OCI-LY1 (cell line): Measurements from ENCODE around the gene ESR2.

Source experiments
- H2AFZ ChIP-seq: fragments of 200-600 bp; sonication (generic), shearing (Covaris generic); 2 replicates; pipeline ENCODE4 v1.6.0; 2014; ENCODE audit warnings: antibody characterized with exemption, mild to moderate bottlenecking, low read length
- H3F3A ChIP-seq: fragments of 200-600 bp; sonication (generic), shearing (Covaris generic); 2 replicates; pipeline ENCODE4 v1.6.0; 2014; ENCODE audit warnings: mild to moderate bottlenecking, antibody characterized with exemption, low read length, moderate library complexity; ENCODE audit not compliant: insufficient read depth
- H3K27ac ChIP-seq: fragments of 200-600 bp; sonication (generic); 2 replicates; pipeline ENCODE4 v1.5.1; 2014; ENCODE audit warnings: low read length, mixed run types, mild to moderate bottlenecking, low read depth; ENCODE audit not compliant: poor library complexity, severe bottlenecking
- H3K27me3 ChIP-seq: fragments of 200-600 bp; sonication (generic); 2 replicates; pipeline ENCODE4 v1.6.0; 2014; ENCODE audit warnings: antibody characterized with exemption, mild to moderate bottlenecking, low read length, moderate library complexity; ENCODE audit not compliant: insufficient read depth
- H3K36me3 ChIP-seq: fragments of 200-600 bp; sonication (generic); 2 replicates; pipeline ENCODE4 v1.6.1; 2014; ENCODE audit warnings: mild to moderate bottlenecking, antibody characterized with exemption, low read length, moderate library complexity, mixed read lengths; ENCODE audit not compliant: insufficient read depth
- H3K4me1 ChIP-seq: fragments of 200-600 bp; sonication (generic); 2 replicates; pipeline ENCODE4 v1.5.1; 2014; ENCODE audit warnings: mild to moderate bottlenecking, low read length, moderate library complexity; ENCODE audit not compliant: insufficient read depth, severe bottlenecking
- H3K4me2 ChIP-seq: fragments of 200-600 bp; sonication (generic), shearing (Covaris generic); 2 replicates; pipeline ENCODE4 v1.6.1; 2014; ENCODE audit warnings: low read length
- H3K4me3 ChIP-seq: fragments of 200-600 bp; sonication (generic); 2 replicates; pipeline ENCODE4 v1.5.1; 2014; ENCODE audit warnings: low read length, low read depth, mild to moderate bottlenecking, mixed read lengths; ENCODE audit not compliant: poor library complexity, severe bottlenecking
- H3K79me2 ChIP-seq: fragments of 200-600 bp; shearing (Covaris generic); 2 replicates; pipeline ENCODE4 v1.6.1; 2016; ENCODE audit warnings: mixed run types, low read length, mixed read lengths; ENCODE audit not compliant: insufficient read depth
- H3K9ac ChIP-seq: fragments of 200-600 bp; sonication (generic), shearing (Covaris generic); 2 replicates; pipeline ENCODE4 v1.6.1; 2014; ENCODE audit warnings: mild to moderate bottlenecking, low read length, mixed read lengths
- H3K9me2 ChIP-seq: fragments of 200-600 bp; sonication (generic), shearing (Covaris generic); 2 replicates; pipeline ENCODE4 v1.6.1; 2014; ENCODE audit warnings: low read depth, mild to moderate bottlenecking, low read length, mixed read lengths
- H3K9me3 ChIP-seq: fragments of 200-600 bp; shearing (Covaris generic); 2 replicates; pipeline ENCODE4 v1.6.1; 2014; ENCODE audit warnings: low read length, mixed read lengths
- H4K20me1 ChIP-seq: fragments of 200-600 bp; sonication (generic), shearing (Covaris generic); 2 replicates; pipeline ENCODE4 v1.6.0; 2016; ENCODE audit warnings: mild to moderate bottlenecking, low read length; ENCODE audit not compliant: insufficient read depth
- EZH2 ChIP-seq: fragments of 200-600 bp; sonication (generic), shearing (Covaris generic); IDR thresholded peaks from 2 replicates; pipeline ENCODE4 v1.8.0; 2017; ENCODE audit warnings: borderline replicate concordance, mixed run types, mild to moderate bottlenecking, antibody characterized with exemption, low read length, moderate library complexity, mixed read lengths
- TF ChIP-seq, protein P1 (sequence below): fragments of 200-600 bp; sonication (generic), shearing (Covaris generic); IDR thresholded peaks from 2 replicates; pipeline ENCODE4 v1.5.1; 2017; ENCODE audit warnings: mild to moderate bottlenecking, antibody characterized with exemption, low read length, moderate library complexity, mixed read lengths

ESR2 gene

DNA sequence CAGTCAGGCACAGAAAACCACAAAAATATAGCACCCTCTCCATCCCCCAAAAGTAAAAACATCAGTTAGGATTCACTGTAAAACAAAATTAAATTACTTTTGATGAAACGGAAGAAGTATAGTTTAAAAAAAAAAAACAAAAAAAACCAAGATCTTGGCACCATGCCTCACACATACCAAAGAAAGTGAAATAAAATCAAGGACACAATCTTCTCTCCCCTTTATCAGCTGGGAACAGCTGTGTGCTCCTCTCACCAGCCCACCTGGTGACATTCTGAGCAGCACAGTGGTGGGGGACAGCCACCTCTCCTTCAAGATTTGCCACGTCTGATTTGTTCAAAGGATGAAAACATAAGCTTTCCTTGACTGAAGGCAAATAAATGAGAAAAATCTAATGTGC is 55.5 kb downstream of the ESR2 start:
- Histone ChIP-seq H3K9me3 (0 out of 2 replicates have a peak, but pooled peaks cover 6% of the 10 kb centered on the region), H3F3A (peaks cover 3% of the 10 kb centered on the region; the same call in 1 of the 2 replicates), H3K9ac (peak overlapping the region; percentile 8; the same call in 1 of the 2 replicates), H3K36me3 (peaks cover 14% of the 10 kb centered on the region), H4K20me1 (no peaks in the 10 kb centered on the region), H3K9me2 (no peaks in the 10 kb centered on the region), H3K4me2 (no peak overlapping the region; the same call in 1 of the 2 replicates), H2AFZ (no peak overlapping the region), H3K79me2 (peaks cover 12% of the 10 kb centered on the region), H3K4me1 (peaks cover 57% of the 10 kb centered on the region), H3K27me3 (no peaks in the 10 kb centered on the region), H3K4me3 (no peak overlapping the region), H3K27ac (peak overlapping the region; percentile 99)
- no peak for TF ChIP-seq EZH2
- TF ChIP-seq, protein P1, sequence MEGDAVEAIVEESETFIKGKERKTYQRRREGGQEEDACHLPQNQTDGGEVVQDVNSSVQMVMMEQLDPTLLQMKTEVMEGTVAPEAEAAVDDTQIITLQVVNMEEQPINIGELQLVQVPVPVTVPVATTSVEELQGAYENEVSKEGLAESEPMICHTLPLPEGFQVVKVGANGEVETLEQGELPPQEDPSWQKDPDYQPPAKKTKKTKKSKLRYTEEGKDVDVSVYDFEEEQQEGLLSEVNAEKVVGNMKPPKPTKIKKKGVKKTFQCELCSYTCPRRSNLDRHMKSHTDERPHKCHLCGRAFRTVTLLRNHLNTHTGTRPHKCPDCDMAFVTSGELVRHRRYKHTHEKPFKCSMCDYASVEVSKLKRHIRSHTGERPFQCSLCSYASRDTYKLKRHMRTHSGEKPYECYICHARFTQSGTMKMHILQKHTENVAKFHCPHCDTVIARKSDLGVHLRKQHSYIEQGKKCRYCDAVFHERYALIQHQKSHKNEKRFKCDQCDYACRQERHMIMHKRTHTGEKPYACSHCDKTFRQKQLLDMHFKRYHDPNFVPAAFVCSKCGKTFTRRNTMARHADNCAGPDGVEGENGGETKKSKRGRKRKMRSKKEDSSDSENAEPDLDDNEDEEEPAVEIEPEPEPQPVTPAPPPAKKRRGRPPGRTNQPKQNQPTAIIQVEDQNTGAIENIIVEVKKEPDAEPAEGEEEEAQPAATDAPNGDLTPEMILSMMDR: no peak

GRCh38 chr14:64238049-64238448 is 56.1 kb downstream of the ESR2 start:
- Histone ChIP-seq H3K9me2 (no peaks in the 10 kb centered on the region), H3K4me1 (peaks cover 63% of the 10 kb centered on the region), H3K36me3 (peaks cover 13% of the 10 kb centered on the region), H3K27me3 (no peaks in the 10 kb centered on the region), H3K79me2 (peaks cover 18% of the 10 kb centered on the region), H3F3A (peaks cover 3% of the 10 kb centered on the region; the same call in 1 of the 2 replicates), H3K4me2 (no peak overlapping the region), H3K4me3 (no peak overlapping the region), H3K27ac (peak overlapping the region; percentile 99), H3K9me3 (0 out of 2 replicates have a peak, but pooled peaks cover 2% of the 10 kb centered on the region), H2AFZ (no peak overlapping the region), H4K20me1 (no peaks in the 10 kb centered on the region), H3K9ac (peak overlapping the region; percentile 8; the same call in 1 of the 2 replicates)
- TF ChIP-seq, protein P1: peak; percentile 25; the same call in 1 of the 2 replicates
- no peak for TF ChIP-seq EZH2

GRCh38 chr14:64235652-64236640 is 58.2 kb downstream of the ESR2 start:
- H3K9ac ChIP-seq: peak overlapping the region; percentile 87

More at GRCh38 chr14:64235652-64236640, 58.2 kb downstream of the ESR2 start:
- Histone ChIP-seq H3K4me1 (peaks cover 84% of the 10 kb centered on the region), H3K27me3 (no peaks in the 10 kb centered on the region), H3F3A (peaks cover 3% of the 10 kb centered on the region; the same call in 1 of the 2 replicates), H2AFZ (no peak overlapping the region), H3K9me2 (no peaks in the 10 kb centered on the region), H4K20me1 (no peaks in the 10 kb centered on the region), H3K36me3 (peaks cover 24% of the 10 kb centered on the region; the same call in 1 of the 2 replicates), H3K4me3 (peak overlapping the region; percentile 72), H3K27ac (peak overlapping the region; percentile 99), H3K9me3 (no peaks in the 10 kb centered on the region), H3K79me2 (peaks cover 39% of the 10 kb centered on the region), H3K4me2 (peak overlapping the region; percentile 93)
- no peak for TF ChIP-seq EZH2
- TF ChIP-seq, protein P1: no peak
